ENCODE data around the gene ESR2.

GRCh38 chr14:64278458-64278857 is 15.7 kb downstream of the ESR2 start:
- no peak for TF ChIP-seq POLR2A (IDR thresholded peaks at IDR 0.05)
- TF ChIP-seq CTCF (IDR thresholded peaks at IDR 0.05): no peak
- TF ChIP-seq EP300 (IDR thresholded peaks at IDR 0.05): no peak
